Cardiac septum (tissue), 1 donor: ENCODE measurements around the gene SAMD5. TPM values are rescaled to one million over a fixed set of nuclear protein-coding genes. Genes with fewer than 3 reads are reported as not detected.

ENCODE experiments used
- DNase-seq: peaks from one replicate; pipeline ENCODE4 v3.0.0-alpha.2; 2020; ENCODE audit warnings: low spot score
- intact Hi-C: fragments of 100-400 bp; cut with DNase I; formaldehyde crosslinking; loops from one replicate; pipeline ENCODE4 v1.14.0; 2022
- total RNA-seq: library from RNA; stranded (reverse); fragmentation: NEBNext Ultra II Directional; extraction: Animal tissue kit (Norgen Biotek cat#: 25700); gene quantifications from one replicate; pipeline ENCODE4 v1.2.1, GENCODE V29; 2021
- donor health status: DM: no; HTN: no; CAD: no.

The SAMD5 gene
- total RNA-seq, 1 donor from 2014 or later: 3.0 TPM

- intact Hi-C loops: no loop called here
- DNase-seq: no peak
Measured at GRCh38 chr6:147611992-147612391, 103.5 kb downstream of the SAMD5 start.

GRCh38 chr6:147614501-147614900 lies 106.0 kb downstream of the SAMD5 start:
- intact Hi-C loops: no loop called here

DNA sequence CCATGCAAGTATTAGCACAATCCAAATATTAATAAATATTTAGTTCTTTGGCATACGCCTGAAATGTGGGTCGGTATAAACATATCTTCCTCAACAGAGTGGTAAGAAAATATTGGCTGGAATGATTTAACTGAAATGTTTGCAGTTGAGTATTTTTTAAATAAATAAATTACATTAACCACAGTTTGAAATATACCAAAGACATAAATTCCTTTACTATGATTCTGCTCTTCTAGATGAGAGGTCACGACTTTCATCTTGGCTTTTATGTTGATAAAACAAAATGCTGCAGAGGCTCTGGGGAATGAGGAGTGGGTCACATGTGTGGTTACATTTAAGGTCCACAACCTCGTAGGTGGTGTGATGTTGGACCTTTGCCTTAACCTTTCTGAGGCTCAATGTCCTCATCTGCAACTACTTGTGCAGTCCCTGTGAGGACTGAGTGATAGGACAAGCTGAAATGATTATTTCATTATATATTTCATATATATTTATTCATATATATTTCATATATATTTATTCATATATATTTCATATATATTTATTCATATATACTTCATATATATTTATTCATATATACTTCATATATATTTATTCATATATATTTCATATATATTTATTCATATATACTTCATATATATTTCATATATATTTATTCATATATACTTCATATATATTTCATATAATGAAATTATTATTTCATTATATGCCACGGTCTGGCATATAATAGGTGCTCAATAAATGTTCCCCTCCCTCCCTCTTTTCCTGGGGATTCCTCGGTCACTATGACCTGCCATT lies 107.4 kb downstream of the SAMD5 start:
- intact Hi-C loops: no loop called here

More at GRCh38 chr6:147614501-147614900, 106.0 kb downstream of the SAMD5 start:
- no peak for DNase-seq

DNA sequence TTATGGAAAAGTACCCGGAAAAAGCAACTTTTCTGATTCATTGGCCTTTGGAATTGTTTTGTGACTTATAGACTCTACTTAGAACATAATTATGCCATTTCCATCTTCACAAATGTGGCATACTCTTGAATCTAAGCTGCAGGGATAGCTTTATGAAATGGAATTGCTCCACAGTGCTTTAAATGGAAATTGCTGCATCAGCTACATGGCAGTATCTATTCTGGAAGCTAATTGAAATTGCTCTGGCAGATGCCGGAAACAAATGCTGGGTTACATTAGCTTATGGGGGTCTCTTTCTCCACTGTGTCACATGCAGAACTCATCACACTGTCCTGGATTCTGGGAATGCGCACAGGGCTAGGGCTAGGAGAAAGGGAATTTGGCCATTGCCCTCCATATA lies 108.9 kb downstream of the SAMD5 start:
- intact Hi-C loops: no loop called here

More for the DNA sequence above, 107.4 kb downstream of the SAMD5 start:
- DNase-seq: no peak

DNA sequence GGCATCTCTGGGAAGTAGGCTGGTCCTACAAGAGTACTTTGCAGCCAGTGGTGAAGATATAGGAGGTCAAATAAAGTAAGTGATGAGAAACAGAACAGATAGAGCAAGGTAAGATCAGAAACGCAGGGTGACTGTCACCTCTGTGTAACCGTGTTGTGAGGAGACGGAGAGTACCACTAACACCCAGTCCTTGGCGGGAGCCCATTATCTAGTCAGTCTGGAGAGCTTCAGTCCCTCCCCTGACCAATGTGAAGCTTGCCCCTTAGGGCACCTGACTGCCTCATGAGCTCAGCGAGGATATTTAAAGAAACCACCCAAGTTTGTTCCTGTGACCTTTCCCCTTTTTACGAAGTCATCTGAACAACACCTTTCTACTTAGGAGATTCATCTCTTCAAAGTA lies 110.0 kb downstream of the SAMD5 start:
- no peak for DNase-seq
- intact Hi-C loops: no loop called here

More for the DNA sequence above, 108.9 kb downstream of the SAMD5 start:
- DNase-seq: no peak

GRCh38 chr6:147618927-147619326 lies 110.4 kb downstream of the SAMD5 start:
- no peak for DNase-seq
- intact Hi-C loops: no loop called here
